Parathyroid adenoma (tissue), 2 donors: ENCODE measurements around the gene ZFP62.

Source experiments
- H2AFZ ChIP-seq: fragments of 300-600 bp; sonication (generic); one replicate; pipeline ENCODE4 v1.7.0; 2017; ENCODE audit warnings: antibody characterized with exemption, mild to moderate bottlenecking
- H3K27ac ChIP-seq: fragments of 300-600 bp; sonication (generic); one replicate; pipeline ENCODE4 v1.7.0; 2017
- H3K27me3 ChIP-seq: fragments of 300-600 bp; sonication (generic); one replicate; pipeline ENCODE4 v1.7.0; 2017; ENCODE audit warnings: low read length; ENCODE audit not compliant: control insufficient read depth, insufficient read depth
- H3K36me3 ChIP-seq: fragments of 300-600 bp; sonication (generic); one replicate; pipeline ENCODE4 v1.7.0; 2017; ENCODE audit warnings: low read length; ENCODE audit not compliant: control insufficient read depth, insufficient read depth
- H3K4me1 ChIP-seq: fragments of 300-600 bp; sonication (generic); one replicate; pipeline ENCODE4 v1.7.0; 2017; ENCODE audit warnings: control low read depth
- H3K4me2 ChIP-seq: fragments of 300-600 bp; sonication (generic); one replicate; pipeline ENCODE4 v1.7.0; 2017; ENCODE audit warnings: low read length
- H3K4me3 ChIP-seq: fragments of 300-600 bp; sonication (generic); one replicate; pipeline ENCODE4 v1.7.0; 2017; ENCODE audit warnings: low read depth, low read length
- H3K79me2 ChIP-seq: fragments of 300-600 bp; sonication (generic); one replicate; pipeline ENCODE4 v1.7.0; 2017; ENCODE audit warnings: control low read depth
- H3K9ac ChIP-seq: fragments of 300-600 bp; sonication (generic); one replicate; pipeline ENCODE4 v1.7.0; 2017; ENCODE audit warnings: mild to moderate bottlenecking
- H3K9me3 ChIP-seq: fragments of 300-600 bp; sonication (generic); one replicate; pipeline ENCODE4 v1.7.0; 2017; ENCODE audit warnings: low read length; ENCODE audit not compliant: control insufficient read depth
- CTCF ChIP-seq: fragments of 300-600 bp; sonication (generic); IDR thresholded peaks from one replicate; pipeline ENCODE4 v1.7.0; 2017; ENCODE audit warnings: antibody characterized with exemption, mild to moderate bottlenecking
- donor health status: primary hyperparathyroidism.

Gene ZFP62

GRCh38 chr5:180799194-180799593 is 61.9 kb downstream of the ZFP62 start:
- H3K4me2 ChIP-seq = no peak overlapping the region
- no peaks in the 10 kb centered on the region for H3K9me3 ChIP-seq
- H3K9ac ChIP-seq = no peak overlapping the region
- no peaks in the 10 kb centered on the region for H3K27me3 ChIP-seq
- no peak overlapping the region for H2AFZ ChIP-seq
- H3K4me1 ChIP-seq = peaks cover 15% of the 10 kb centered on the region
- TF ChIP-seq CTCF = peak; percentile 60
- no peak overlapping the region for H3K27ac ChIP-seq
- no peak overlapping the region for H3K4me3 ChIP-seq
- H3K36me3 ChIP-seq = no peaks in the 10 kb centered on the region
- H3K79me2 ChIP-seq = peaks cover 58% of the 10 kb centered on the region

- H3K9ac ChIP-seq = no peak overlapping the region
- no peak overlapping the region for H3K4me2 ChIP-seq
- TF ChIP-seq CTCF = no peak
- H3K36me3 ChIP-seq = no peaks in the 10 kb centered on the region
- no peaks in the 10 kb centered on the region for H3K9me3 ChIP-seq
- no peaks in the 10 kb centered on the region for H3K27me3 ChIP-seq
- no peak overlapping the region for H3K4me3 ChIP-seq
- H3K4me1 ChIP-seq = peaks cover 17% of the 10 kb centered on the region
- H3K79me2 ChIP-seq = peaks cover 65% of the 10 kb centered on the region
- H2AFZ ChIP-seq = no peak overlapping the region
- no peak overlapping the region for H3K27ac ChIP-seq
Measured at GRCh38 chr5:180798193-180798592, 62.9 kb downstream of the ZFP62 start.
